ENCODE results near the gene CSNK1D.
"Not testable (repeated sequence)": the region's sequence is repeated elsewhere in the genome, so short reads cannot be mapped to it uniquely, and the experiment has no call there.

Gene CSNK1D

DNA sequence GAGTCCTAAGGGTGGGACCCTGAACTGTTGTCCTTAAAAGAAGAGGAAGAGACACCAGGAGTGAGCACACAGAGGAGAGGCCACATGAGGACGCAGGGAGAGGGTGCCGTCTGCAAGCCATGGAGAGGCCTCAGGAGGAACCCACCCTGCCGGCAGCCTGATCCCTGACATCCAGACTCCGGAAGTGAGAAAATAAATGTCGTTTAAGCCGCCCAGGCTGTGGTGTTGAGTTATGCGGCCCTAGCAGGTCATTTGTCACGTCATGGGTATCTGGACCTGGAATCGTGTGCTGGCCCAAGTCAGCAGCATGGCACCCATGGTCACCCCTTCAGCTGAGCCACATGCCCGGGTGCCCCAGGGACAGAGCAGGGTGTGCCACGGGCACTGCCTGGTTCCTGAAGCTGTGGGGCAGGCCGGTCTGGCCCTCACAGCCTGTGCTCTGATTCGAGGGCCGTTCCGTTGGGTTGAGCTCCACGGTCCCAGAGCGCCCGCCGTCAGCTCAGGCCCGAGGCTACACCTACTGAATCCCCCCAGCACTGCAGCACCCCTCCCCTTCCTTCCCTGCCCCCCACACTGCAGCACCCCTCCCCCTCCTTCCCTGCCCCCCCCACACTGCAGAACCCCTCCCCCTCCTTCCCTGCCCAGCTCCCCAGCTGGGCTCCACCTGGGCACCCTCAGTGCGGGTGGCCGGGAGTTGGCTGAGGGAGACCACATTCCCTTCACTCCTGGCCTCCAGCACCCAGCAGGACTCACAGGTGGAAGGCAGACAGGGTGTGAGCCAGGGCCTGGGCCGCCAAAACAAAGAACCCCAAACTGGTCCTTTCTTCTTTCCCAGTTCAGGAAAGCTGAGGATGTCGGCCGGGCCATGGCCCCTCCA is 58.2 kb downstream of the CSNK1D start:
- DNase-seq (ENCODE audit: low read depth, low spot score) = no peak

- DNase-seq (ENCODE audit: low read depth, low spot score) = no peak
Observed at GRCh38 chr17:82214012-82214628, 59.4 kb downstream of the CSNK1D start.

- DNase-seq (ENCODE audit: low read depth, low spot score) = peak; percentile 51
Observed at GRCh38 chr17:82213251-82214011, 60.1 kb downstream of the CSNK1D start.

DNA sequence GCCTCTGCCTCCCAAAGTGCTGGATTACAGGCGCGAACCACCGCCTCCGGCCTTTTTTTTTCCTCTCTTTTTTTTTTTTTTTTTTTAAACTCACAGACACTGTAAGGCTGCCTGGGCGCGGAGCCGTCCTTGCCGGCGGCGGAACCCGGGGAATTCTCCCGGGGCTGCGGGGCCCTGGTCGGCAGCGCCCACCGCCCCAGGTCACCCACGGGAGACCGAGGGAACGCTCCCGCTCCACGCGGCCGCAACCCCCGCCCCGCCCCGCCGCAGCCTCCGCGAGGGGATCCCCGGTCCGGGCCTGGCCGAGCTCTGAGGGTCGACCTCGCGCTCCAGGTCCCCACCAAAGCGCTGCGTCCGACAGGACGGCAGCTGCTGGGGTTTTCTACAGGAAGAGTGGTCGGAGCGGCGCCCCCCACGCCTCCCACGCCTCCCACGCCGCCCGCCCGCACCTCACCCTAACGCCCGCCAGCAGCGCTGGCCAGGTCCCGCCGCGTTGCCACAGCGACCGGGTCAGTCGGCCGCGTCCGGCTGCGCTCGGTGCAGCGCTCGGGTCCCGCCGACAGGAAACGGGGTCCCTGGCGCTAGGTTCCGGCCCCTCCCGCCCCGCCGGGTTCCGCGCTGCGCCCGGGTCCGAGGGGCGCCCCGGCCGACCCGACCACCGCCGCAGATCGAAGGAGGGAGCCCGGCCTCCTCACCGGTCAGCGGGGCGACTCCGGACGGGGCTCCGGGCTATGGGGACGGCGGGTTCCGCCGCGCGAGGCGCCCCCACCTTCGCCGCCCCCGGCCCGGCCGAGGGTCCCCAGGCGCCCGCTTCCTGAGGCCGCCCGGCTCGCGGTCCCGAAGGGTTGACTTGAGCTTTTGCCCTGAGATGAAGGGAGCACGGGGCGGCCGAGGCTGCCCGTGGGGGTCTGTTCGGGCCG is 60.9 kb downstream of the CSNK1D start, which contains the start of gene CCDC57:
CCDC57 (minus strand) TSS at position 512 of the 920 bp plus-strand sequence. CDS start 10,898 bp downstream, outside the sequence.
- DNase-seq (ENCODE audit: low read depth, low spot score) = peak; percentile 68

GRCh38 chr17:82210655-82211054 is 62.8 kb downstream of the CSNK1D start:
- not testable (repeated sequence) for DNase-seq (ENCODE audit: low read depth, low spot score)

DNA sequence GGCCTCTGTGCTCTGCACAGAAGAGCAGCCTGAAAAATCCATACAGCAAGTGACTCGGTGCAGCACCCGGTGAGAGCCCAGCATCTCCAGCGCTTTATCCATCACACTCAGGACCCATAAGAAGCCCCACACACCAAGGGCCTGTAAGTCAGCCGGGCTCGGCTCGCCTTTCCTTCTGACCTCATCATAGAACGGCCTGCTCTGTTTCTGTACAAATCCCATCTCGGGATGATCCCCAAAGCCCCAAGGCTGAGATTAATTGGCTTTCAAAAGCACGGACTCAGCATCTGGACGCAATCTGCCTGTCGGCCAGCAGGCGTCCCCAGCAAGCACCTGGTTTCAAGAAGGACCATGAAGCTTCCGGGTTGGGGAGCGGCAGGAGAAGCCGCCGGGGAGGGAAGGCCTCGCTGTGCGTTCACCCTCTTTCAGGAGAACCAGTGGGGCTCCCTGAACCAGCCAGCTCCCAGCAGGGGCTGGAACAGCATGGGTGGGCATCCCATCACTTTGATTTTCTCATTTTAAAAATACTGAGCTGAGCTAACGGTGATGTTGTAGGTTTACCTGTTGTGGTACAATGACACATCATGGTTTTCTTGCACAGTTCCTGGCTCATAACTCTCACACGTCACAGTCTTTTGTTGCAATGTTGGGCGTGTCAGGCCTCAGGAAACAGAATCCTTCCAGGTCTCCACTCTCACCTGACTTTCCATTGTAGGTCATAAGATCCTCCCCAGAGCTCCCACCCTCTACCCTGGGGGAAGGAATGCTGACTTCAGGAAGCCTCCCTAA is 67.6 kb downstream of the CSNK1D start:
- DNase-seq (ENCODE audit: low read depth, low spot score) = peak; percentile 92

- DNase-seq (ENCODE audit: low read depth, low spot score) = no peak
Observed at GRCh38 chr17:82204831-82205719, 68.4 kb downstream of the CSNK1D start.

DNA sequence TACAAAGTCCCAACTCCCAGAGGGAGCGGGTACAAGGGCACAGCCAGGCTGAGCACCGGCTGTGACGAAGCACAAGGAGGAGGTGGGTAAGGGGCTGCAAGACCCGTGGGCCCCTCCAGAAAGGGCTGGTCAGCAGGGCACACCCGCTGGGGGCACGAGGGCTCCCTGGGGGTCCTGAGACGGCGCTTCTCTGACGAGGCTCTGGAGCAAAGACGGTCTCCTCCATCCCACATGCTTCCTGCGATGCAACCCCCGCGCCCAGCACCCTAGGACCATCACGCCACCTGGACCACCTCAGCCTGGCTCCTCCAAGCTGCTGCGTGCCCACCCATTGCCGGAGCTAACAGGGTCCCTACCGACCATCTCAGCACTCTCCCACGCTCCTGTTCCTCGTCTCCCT is 69.6 kb downstream of the CSNK1D start:
- no peak for DNase-seq (ENCODE audit: low read depth, low spot score)

DNA sequence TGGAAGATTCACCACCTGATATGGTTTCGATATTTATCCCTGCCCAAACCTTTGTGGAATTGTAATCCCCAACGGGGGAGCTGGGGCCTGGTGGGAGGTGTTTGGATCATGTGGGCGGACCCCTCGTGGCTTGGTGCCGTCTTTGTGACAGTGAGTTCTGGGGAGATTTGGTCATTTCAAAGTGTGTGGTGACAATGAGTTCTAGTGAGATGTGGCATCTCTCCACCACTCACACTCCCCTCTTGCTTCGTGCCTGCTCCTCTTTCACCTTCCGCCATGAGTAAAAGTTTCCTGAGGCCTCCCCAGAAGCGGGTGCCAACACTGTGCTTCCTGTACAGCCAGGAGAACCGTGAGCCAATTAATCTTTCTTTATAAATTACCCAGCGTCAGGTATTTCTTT is 70.5 kb downstream of the CSNK1D start:
- DNase-seq (ENCODE audit: low read depth, low spot score) = no peak

- peak; percentile 38 for DNase-seq (ENCODE audit: low read depth, low spot score)
Observed at GRCh38 chr17:82201498-82201910, 72.0 kb downstream of the CSNK1D start.

DNA sequence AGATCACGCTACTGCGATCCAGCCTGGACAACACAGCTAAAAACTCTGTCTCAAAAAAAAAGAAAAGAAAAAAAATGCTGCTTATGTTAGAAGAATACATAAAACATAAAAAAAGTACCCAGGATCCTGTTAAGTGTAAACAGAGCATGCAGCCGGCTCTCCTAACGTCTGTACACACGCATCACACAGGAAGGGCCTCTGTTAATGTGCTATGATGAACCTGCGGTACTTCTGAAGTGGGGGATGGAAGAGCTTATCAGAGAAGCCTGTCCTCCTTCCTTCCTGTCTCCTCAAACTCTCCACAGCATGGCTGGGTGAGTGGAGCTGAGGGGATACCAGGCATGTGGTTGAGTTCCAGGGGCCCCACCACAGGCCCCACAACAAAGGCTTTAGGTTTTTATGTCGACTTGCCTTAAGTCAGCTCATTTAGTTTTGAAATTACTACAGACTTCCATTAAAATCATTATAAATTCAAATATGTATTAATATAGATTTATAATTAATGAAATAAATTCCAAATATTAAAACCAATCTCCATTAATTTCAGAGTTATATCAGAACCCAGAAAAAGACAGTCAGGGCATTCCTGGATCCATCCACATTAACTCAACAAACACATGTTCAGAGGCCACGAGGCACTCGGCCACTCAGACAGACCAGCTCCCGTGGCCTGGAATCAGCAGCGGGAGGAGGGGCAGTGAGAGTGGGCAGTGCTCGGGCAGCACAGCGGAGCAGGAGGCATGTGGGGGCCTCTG is 72.6 kb downstream of the CSNK1D start:
- no peak for DNase-seq (ENCODE audit: low read depth, low spot score)

DNA sequence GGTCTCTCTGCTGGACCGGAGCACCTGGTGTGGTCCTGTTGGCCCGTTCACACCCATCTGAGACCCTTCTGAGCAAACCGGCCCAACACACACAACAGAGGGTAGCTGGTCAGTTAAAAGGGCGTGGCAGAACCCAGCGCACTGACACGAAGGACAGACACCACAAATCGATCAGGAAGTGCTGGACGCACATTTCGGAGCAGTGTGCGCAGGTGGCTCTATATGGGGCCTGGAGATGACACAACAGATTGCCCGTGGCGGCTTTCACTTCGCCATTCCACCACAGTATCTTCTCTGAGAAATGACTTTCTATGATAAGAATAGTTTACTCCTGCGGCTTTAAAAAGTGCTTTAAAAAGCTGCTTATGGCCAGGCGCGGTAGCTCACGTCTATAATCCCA is 73.4 kb downstream of the CSNK1D start:
- no peak for DNase-seq (ENCODE audit: low read depth, low spot score)

DNA sequence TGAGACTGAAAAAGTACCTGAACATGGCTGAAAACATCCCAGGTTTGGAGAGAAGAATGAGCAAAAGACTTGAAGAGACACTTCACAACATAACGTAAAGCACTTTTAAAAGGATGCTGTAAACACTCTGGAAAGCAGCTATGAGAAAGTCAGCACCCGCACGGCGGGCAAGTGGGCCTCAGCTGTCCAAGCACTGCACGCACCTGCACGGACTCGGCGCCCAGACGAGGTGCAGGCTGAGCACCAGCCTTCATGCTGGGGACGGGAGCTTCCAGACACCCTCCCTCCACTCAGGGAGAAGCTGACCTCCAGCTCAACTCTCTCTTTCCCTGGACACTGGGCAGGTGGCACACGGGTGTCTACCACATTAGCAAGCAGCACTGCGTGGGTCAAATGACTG is 74.0 kb downstream of the CSNK1D start:
- DNase-seq (ENCODE audit: low read depth, low spot score) = no peak

- DNase-seq (ENCODE audit: low read depth, low spot score) = no peak
Observed at GRCh38 chr17:82198092-82198491, 75.4 kb downstream of the CSNK1D start.

DNA sequence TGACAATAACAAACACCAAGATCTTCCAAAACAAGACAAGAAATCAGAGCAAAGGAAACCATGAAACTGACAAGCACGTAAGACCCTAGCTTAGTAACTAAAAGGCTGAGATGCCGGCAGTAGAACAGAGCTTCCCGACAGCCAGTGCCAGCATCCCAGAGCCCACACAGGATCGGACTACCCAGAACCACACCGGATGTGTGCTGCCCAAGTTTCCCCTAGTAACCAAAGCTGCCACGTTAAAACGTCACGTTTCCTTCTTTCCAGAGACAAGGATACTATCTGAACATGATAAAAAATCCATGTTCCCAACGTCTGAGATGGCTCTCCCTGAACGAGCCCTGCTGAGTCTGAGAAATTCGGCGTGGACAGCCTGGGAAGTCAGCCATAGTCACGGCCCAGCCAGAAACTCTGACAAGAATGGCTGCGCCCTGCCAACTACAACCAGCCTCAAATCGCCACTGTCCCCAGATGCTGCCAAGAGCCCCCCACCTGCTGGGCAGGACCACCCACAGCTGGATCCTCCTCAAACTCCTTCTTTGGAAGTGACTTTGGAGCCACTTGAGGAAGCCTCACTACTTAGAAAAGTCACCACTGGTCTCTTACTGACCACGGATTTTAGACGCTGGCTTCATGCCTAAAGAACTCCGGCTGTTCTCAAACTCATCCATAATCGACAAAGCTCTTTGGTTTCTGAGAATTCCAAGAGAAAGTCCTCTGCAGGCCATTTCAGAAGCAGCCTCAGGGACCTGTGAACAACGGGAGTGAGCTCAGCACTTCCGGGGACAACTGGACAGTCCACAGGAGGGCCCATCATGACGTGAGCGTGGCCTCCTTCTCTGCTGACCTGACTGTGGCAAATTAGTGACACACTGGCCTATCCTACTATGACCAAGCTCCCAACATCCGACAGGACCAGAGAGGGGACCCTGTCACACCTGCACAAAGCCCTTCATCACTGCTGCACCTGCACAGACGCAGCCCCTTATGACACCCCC is 77.5 kb downstream of the CSNK1D start:
- no peak for DNase-seq (ENCODE audit: low read depth, low spot score)

- DNase-seq (ENCODE audit: low read depth, low spot score) = no peak
Observed at GRCh38 chr17:82194765-82195164, 78.7 kb downstream of the CSNK1D start.

DNA sequence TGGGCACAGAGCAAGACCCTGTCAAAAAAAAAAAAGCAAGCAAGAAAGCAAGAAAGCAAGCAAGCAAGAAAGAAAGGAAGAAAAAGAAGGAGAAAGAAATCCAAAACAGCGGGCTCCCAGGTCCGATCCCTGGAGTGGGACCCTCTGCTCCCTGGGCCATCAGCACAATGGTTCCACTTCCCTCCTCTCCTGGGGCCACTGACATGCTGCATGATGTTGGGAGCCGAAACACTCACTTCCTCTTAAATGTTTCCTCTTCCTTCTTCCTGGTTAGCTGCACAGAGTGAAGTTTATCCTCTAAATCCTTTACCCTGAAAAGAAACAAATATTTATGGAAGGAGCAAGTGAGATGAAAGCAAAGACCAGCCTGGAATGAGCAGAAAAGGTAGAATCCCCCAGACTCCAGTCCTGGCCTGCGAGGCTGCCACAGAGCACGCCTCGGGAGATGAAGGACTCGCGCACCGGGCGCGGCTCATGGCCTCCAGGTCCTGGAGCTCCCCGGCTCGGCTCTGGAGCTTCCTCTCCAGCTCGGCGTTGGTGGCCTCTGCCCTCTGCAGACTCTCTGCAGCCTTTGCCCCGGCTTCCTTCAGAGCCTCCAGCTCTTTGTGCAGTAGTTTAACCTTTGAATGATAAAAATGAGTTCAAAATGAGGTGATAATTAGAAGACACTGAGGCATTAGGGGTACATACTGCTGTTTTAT is 79.8 kb downstream of the CSNK1D start:
- DNase-seq (ENCODE audit: low read depth, low spot score) = no peak
